Measurements from ENCODE around the gene NEUROD1. TPM values are rescaled to one million over a fixed set of nuclear protein-coding genes. Genes with fewer than 3 reads are reported as not detected.

The NEUROD1 gene
- total and polyA plus RNA-seq, 9 of the 15 experiments (the other 6 are each of a cell fraction or from before 2014, with no cell fraction given) = not detected

- TF ChIP-seq TFE3 (CRISPR knock-in tag; IDR thresholded peaks at IDR 0.05) (no peak), NR3C1 (CRISPR knock-in tag; IDR thresholded peaks at IDR 0.05) (no peak), FOXJ2 (tag; IDR thresholded peaks at IDR 0.05) (no peak), NRF1 (conservative IDR thresholded peaks at IDR 0.05 in 1 of 2, IDR thresholded peaks at IDR 0.05 in 1 of 2) (no peak), ZHX1 (conservative IDR thresholded peaks at IDR 0.05; ENCODE audit: low read length) (no peak), PHB2 (IDR thresholded peaks at IDR 0.05; ENCODE audit: low read depth) (no peak), HOMEZ (CRISPR knock-in tag; IDR thresholded peaks at IDR 0.05) (no peak), POU5F1 (IDR thresholded peaks at IDR 0.05; ENCODE audit: borderline replicate concordance, low read depth, low read length, partially characterized antibody) (no peak), BRD4 (IDR thresholded peaks at IDR 0.05) (no peak), CEBPG (CRISPR knock-in tag; IDR thresholded peaks at IDR 0.05) (no peak), CEBPG (tag; conservative IDR thresholded peaks at IDR 0.05 in 1 of 2, IDR thresholded peaks at IDR 0.05 in 1 of 2) (no peak), HMBOX1 (IDR thresholded peaks at IDR 0.05) (no peak)
Observed at GRCh38 chr2:181660181-181660580, 20.1 kb downstream of the NEUROD1 start (continued).
